Fibroblast of pulmonary artery (primary cell): ENCODE data around the gene STK11IP.

Source experiments
- DNase-seq: peaks from one replicate; pipeline ENCODE4 v3.0.0-alpha.2; 2010; ENCODE audit warnings: low read depth
- H3K4me3 ChIP-seq: replicated peaks from 2 replicates; pipeline ENCODE4 v1.5.1; 2011; ENCODE audit warnings: low read depth, mild to moderate bottlenecking, control low read depth, low read length, moderate library complexity
- TF ChIP-seq, protein P1 (sequence below): IDR thresholded peaks from 2 replicates; pipeline ENCODE4 v1.5.1; 2011; ENCODE audit warnings: mild to moderate bottlenecking, control low read depth, low read length, inconsistent platforms; ENCODE audit errors: missing control alignments

STK11IP gene

DNA sequence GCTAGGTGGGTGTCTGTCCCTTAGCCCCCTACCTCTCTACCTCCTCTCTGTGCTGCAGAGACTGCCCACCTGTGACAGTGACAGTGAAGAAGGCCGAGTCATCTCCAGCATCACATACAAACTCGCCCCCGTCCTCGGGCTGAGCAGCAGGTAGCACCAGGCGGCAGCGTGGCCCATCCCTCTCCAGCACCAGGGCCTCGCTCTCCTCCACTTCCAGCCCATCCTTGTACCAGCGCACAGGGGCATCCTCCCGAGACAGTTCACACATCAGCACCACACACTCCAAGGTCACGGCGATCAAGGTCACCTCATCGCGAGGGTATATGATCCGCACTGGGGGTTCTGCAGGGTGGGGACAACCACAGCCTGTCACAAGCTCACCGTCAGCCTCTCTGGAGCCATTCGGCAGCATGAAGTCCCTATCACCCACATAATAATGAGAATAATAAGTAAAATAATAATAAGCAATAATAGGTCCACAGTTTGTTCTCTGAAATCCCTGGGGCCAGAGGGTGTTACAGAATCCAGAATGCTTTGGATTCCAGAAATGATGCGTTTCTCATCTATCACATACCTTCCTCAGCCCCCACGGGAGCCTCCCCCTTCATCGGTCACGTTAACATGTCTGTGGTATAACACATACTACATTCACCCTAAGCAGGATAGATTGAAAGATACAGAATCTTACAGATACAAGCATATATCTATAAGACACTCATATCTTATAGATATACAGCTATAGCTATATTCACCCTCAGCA, 38.3 kb upstream of the STK11IP start:
- no peak overlapping the region for H3K4me3 ChIP-seq
- no peak for DNase-seq

DNA sequence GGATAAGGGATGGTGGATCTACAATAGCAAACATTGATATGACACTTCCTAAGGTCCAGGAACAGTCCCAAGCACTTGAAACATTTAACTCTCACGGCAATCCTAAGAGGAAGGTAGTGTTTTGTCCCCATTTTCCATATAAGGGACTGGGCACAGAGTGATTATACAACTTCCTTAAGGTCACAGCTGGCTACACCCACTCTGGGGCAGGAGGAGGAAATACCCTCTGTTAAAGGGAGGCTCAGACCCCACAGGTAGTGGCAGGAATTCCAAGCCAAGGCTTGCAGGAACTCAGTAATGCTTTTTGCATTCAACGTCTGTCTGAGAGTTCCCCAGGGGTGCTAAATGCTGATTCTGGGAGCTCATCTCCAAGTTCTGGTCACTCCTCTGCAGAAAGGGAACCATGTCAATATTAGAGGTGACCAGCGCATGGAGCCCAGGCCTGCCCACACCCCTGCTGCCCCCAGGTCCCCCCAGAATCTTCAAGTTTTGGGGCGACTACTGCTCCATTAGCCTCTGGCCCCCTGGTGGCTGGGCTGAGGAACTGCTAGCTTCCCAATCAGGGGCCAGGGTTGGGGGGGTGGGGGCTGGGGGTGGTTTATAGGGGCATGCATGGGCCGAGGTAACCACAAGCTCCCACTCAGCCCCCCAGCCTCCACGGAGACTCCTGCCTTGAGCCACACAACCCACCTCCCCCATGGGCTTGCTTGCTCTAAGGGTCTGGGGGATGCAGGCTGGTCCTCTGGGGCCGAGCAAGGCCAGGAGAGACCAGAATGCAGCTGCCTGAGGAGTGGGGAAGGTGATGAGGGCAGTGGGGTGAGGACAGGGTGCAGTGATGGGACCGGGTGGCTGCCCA, 37.4 kb upstream of the STK11IP start:
- TF ChIP-seq, protein P1, sequence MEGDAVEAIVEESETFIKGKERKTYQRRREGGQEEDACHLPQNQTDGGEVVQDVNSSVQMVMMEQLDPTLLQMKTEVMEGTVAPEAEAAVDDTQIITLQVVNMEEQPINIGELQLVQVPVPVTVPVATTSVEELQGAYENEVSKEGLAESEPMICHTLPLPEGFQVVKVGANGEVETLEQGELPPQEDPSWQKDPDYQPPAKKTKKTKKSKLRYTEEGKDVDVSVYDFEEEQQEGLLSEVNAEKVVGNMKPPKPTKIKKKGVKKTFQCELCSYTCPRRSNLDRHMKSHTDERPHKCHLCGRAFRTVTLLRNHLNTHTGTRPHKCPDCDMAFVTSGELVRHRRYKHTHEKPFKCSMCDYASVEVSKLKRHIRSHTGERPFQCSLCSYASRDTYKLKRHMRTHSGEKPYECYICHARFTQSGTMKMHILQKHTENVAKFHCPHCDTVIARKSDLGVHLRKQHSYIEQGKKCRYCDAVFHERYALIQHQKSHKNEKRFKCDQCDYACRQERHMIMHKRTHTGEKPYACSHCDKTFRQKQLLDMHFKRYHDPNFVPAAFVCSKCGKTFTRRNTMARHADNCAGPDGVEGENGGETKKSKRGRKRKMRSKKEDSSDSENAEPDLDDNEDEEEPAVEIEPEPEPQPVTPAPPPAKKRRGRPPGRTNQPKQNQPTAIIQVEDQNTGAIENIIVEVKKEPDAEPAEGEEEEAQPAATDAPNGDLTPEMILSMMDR, result peak; percentile 55
- no peak for DNase-seq
- no peak overlapping the region for H3K4me3 ChIP-seq

More for the DNA sequence above, 38.3 kb upstream of the STK11IP start:
- TF ChIP-seq, protein P1, result no peak

DNA sequence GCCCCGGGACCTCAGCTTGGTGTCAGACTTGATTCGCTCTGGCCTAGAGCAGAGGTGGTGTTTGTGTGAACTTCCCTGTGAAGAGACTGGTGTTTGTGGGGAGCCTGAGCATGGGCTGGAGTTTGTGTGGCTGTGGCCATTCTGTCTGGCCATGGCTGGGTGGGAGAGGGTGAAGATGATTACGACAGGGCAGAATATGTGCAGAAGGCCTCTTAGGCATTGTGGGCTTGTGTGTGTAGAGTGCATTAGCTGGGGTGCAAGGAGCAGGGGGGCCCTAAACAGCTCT, 36.8 kb upstream of the STK11IP start:
- TF ChIP-seq, protein P1, result no peak
- no peak for DNase-seq
- H3K4me3 ChIP-seq, result no peak overlapping the region

DNA sequence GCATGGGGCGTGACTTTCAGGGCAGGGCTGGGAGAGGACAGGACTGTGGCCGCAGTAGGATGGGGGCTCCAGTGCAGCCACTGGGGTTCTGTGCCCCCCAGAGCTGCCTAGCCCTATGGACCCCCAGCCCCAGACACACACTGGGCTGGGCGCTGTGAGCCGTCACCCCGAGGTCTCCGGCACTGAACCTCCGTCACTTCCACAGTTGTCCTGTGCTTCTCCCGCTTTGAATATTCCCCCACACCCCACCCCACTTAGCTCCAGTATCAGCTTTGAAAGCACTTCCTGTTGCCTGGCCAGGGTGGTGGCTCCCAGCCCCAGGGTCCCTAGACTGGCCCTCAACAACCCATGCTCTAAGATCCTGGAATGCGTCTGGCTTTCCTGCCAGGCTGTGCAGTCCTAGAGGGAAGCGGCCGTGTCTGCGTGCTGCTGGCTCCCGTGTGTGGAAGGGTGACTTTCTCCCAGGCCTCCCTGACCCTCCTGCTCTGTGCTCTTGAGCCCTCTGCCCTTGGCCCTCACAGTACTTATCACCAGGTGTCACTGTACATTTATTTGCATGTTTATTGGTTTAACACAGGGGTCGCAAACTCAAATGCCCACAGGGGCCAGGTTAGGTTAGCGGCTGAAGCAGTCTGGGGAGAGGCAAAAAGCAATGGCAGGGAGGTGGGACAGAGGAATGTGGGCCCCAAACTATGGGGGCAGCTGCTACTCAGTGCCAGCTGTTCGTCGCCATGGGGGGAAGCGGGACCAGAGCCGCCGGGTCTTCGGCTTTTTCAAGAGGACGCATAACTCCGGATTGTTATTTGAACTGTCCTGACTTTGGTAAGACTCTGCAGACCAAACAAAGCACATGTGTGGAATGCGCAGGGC, 36.2 kb upstream of the STK11IP start:
- no peak for DNase-seq
- H3K4me3 ChIP-seq, result no peak overlapping the region
- TF ChIP-seq, protein P1, result no peak

DNA sequence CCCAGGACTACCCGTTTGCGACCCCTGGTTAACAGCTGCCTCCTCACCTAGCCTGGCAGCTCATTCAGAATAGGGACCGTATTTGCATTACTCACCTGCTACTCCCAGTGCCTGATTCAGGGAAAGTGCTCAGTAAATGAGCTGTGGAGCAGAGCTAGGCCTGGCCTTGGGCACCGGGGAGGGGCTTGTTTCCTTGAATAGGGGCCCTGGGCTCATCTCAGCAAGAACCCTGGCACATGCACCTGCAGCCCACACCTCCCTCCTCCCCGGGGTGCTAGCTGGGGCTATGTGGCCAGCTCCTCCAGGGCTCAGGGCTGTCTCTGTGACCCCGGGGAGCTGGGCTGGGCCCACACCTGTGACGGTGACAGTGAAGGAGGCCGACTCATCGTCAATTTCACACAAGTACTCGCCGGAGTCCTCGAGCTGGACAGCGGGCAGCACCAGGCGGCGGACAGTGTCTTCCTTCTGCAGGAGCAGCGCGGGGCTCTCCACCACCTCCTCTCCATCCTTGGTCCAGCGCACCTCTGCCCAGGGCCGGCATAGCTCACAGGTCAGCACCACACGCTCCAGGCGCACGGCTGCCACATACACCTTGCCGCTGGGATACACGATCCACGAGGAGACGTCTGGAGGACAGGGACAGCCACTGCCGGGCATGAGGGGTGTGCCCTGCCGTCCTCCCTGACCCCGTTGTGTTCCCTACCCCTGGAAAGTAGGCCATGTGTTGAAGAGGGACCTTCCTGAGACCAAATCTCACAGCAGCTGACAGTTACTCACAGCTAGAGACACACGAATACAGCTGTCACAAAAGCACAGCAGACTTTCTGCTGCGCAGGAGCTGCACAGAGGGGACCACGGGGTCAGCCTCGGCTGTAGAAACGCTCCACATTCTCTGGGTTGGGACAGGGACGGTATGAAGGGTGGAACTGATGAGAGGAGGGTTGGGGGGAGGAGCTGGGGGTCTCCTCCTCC, 35.3 kb upstream of the STK11IP start:
- no peak for DNase-seq
- TF ChIP-seq, protein P1, result no peak
- H3K4me3 ChIP-seq, result no peak overlapping the region

DNA sequence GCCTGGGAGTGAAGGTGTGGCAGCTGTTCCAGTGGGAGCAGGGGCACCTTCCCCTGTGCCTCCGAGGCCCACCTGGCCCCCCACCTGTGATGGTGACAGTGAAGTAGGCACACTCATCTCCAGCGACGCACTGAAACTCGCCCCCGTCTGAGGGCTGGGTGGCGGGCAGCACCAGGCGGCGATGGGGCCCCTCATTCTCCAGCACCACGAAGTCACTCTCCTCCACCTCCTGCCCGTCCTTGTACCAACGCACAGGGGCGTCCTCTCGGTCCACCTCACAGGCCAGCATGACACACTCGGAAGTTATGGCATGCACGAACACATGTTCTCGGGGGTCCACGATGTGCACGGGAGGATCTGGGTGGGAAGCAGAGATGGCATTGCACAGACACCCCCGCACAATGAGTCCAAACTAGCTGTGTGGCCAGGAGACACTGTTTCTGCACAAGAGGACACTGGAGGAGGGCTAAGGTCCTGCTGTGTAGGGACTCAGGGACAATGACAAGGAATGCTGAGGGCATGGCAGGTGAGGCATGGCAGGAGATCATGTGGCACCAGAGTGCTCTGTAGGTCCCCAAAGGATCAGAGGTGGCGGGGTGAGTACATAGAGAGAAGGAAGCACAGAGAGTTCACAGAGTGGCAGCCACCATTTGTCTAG, 34.3 kb upstream of the STK11IP start:
- no peak overlapping the region for H3K4me3 ChIP-seq
- TF ChIP-seq, protein P1, result no peak
- DNase-seq, result no peak
